HG02884 (cell line): ENCODE measurements around the gene BTF3.
"Not testable (repeated sequence)": the region's sequence is repeated elsewhere in the genome, so short reads cannot be mapped to it uniquely, and the experiment has no call there.

ENCODE experiments used
- ATAC-seq: cut with Tn5 transposase; IDR thresholded peaks from one replicate; pipeline ENCODE4 v1.9.1; 2021; ENCODE audit warnings: mild to moderate bottlenecking, moderate library complexity; ENCODE audit not compliant: unreplicated experiment

BTF3 gene

DNA sequence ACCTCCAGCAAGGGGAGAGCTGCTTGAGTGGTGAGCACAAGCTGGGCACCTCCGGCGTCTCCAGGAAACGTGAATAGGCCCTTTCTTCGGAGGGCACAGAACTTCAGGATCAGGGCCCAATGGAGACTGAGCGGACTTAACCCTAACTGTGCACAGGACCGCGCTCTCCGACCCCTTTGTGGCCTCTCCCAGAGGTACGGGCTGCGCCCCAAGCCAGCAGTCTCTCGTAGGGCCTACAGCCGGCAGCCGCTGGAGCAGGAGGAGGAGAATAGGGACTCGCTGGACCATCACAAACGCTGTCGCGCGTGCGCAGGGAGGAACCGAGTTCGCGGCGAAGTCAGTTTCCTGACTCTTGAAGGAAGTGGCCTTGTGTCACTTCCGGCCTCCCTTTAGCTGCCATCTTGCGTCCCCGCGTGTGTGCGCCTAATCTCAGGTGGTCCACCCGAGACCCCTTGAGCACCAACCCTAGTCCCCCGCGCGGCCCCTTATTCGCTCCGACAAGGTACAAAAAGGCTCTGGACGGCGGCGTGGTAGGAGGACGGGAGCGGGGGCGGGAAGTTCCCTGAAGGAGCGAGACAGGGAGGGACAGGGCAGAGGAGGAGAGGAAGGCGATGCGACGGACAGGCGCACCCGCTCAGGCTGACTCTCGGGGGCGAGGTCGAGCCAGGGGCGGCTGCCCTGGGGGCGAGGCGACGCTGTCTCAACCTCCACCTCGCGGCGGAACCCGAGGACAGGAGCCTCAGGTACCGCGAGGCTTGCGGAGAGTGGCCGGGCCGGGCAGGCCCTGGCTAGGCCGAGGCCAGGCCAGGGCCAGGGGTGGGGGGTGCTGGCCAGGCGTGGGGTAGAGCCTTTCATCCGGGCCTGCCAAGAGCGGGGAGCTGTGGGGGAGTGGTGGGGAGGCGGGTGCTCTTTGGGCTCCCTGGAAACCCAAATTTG, at the start of gene BTF3:
Gene BTF3 (plus strand): TSS at position 386 of the 936 bp plus-strand sequence. CDS start 226 bp downstream, at position 612.
- peak; percentile 96 for ATAC-seq

- ATAC-seq, result no peak
Measured at GRCh38 chr5:73448463-73449136, 49.6 kb upstream of the BTF3 start, which contains the start of gene FOXD1. Gene FOXD1, minus strand, starts transcription at chr5:73448777. Its CDS starts 415 bp downstream, at chr5:73448362.

DNA sequence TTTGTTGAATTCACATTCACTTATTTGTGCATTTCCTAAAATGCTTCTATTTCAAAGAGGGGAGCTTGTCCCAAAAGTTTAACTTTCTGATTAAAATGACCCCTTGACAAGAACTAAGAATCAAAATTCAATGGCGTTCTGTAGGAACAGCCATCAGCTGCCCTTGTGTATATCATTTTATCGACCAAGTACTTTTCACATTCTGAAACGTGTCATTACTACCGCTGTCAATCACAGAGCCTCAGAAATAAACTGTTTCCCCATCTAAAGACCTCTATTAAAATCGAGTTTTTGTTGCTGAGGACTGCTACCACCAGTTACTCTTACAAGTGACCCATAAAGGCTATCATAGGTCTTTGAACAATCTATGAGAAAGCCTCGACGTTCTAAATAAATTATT, 48.1 kb upstream of the BTF3 start:
- no peak for ATAC-seq

DNA sequence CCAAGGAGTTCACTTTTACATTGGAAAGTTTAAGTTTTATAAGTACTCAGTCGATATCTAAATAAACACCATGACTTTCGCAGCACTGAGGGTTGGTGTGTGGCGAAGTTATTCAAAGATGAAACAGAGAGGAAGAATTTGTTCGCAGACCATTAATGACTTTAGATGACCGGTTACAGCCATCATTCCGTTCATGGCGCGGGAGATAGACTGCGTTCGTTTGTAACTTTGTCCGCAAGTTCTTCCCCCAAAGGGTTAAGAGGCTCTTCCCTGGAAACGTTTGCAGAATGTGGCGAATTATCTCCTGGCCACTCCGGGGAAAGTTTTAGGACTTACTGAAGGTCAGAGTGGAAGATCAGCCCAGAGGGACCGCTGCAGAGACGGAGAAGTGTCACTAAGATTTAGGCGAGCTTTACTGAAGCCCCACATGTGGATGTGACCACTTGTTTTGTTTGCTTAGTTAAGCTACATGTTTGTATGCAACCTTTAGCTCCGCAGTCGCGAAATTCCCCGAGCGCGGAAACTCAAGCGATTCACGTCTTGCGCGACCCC, 47.5 kb upstream of the BTF3 start:
- no peak for ATAC-seq

DNA sequence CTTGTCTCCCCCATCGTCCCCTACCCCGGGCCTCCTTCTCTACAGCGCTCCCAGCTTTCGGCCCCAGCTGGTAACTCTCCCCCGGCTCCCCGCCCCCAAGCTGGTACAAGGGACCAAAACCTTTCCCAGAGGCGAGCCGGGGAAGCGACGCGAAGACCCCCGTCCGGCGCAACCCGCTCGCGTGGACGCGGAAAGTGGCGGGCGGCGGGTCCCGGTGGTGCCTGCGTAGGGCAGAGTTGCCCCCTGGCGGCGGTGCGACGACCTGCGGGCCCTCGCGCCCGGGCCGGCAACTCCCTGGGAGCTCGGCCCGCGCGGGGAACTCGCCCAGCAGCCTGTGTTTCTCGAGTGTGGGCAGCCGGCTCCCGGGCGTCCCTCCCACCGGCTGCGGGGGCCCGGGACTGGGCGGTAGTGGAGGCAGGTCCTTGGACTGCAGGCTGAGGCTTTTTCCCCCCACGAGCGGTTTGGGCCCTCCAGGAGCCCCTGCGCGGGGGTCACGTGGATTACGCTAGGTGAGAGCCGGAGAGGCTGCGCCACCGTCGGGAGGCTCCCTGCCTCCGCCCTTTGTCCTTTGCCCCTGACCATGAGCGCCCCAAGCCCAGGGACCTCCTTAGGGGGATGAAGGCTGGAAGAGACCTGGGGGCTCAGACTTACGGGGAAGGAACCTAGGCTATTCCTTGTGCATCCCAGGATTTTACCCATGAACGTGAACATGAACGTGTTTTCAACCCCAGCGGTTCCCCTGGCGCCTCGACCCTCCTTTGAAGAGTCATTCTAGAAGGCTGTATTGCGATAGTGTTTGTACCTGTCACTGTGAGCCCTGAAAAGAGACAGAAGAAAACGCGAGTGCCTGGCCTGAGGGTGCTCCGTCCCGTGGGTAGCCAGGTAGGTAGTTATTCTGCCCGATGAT, 46.8 kb upstream of the BTF3 start:
- no peak for ATAC-seq

DNA sequence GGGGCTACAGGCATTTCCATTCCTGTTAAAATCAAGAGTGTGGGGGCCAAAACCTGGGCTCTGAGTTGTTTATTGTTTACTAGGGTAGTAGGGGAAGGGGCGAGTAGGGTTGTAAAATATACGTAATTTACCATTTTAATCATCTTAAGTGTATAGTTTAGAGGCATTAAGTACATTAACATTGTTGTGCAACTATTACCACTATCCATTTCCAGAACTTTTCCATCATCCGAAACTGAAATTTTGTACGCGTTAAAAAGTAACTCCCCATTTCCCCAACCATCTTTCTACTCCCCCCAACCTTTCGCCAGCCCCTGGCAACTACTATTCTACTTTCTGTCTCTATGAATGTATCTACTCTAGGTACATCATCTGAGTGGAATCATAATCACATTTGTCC, 46.0 kb upstream of the BTF3 start:
- ATAC-seq, result no peak

DNA sequence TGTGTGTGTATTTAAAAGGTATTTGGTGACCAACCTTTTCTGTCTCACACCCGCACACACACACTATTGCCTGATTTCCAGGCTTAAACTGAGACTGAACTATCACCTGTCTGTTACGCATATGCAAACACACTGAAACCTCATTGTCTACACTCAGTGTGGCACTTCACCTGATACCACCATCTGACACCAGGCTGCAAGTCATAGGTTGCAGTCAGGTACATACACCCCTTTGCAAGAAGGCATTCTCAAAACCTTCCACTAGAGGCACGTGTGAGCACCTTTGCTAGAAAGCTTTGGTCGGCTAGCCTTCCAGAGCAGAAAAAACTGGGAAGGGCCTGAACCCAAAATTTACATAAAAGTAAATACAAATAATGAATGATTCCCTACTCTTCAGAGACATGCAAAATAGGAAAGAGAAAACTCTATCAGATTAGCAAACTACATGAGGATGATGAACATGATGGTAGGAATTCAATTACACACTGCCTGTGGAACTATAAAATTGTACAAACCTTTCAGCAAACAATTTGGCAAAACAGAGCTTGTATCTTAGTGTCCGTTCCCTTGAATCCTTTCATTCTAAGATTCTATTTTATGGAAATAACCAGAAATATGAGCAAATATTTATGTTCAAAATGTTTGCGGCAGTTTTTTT, 43.7 kb upstream of the BTF3 start:
- ATAC-seq, result peak; percentile 57

DNA sequence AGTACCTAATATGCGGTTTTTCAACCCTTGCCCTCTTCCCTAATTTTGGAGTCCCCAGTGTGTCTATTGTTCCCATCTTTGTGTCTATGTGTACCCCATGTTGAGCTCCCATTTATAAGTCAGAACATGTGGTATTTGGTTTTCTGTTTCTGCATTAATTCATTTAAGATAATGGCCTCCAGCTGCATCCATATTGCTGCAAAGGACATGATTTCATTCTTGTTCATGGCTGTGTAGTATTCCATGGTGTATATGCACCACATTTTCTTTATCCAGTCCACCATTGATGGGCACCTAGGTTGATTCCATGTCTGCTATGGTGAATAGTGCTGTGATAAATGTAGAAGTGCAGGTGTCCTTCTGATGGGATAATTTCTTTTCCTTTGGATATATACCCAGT, 41.8 kb upstream of the BTF3 start:
- not testable (repeated sequence) for ATAC-seq

GRCh38 chr5:73459366-73459765, 38.9 kb upstream of the BTF3 start:
- no peak for ATAC-seq

DNA sequence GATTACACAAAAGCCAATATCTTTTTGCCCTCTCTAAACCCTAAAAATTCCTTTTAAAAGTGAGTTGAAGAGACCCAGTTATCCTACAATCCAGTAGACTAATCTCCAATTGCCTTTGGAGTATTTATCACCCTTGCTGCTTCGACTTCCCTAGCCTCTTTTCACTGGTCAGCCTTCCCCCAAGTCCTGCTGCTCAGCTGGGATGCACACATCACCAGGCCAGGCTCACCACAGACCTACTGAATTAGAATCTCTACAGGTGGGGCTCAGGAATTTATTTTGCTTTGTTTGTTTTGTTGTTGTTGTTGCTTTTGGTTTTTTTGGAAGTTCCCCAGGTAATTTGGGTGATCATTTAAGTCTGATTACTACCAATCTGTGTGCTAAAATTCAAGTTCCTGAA, 38.1 kb upstream of the BTF3 start:
- ATAC-seq, result no peak

GRCh38 chr5:73464016-73464745, 34.1 kb upstream of the BTF3 start:
- no peak for ATAC-seq

- not testable (repeated sequence) for ATAC-seq
Measured at GRCh38 chr5:73468638-73469037, 29.6 kb upstream of the BTF3 start.

- no peak for ATAC-seq
Measured at GRCh38 chr5:73469878-73470277, 28.4 kb upstream of the BTF3 start.

DNA sequence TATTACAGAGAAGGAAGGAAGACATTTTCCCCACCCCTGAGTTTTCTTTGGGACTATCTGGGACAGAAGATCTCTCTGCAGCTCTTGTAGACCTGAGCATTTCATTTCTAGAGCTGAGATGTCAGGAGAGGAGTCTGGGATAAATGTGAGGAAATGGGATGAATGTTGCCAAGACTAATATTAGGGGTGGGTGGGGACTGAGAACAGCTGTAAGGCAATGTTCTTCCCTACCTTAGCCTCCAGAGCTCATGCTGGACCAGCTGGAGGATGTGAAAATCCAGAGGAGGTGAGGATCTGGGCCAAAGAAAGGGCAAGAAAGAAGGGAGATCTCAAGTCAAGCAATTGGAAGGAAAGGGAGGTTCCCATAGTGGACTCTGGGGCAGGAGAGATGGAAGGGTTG, 26.6 kb upstream of the BTF3 start:
- ATAC-seq, result no peak

GRCh38 chr5:73472116-73472515, 26.1 kb upstream of the BTF3 start:
- no peak for ATAC-seq

GRCh38 chr5:73480500-73480899, 17.7 kb upstream of the BTF3 start:
- ATAC-seq, result no peak

- no peak for ATAC-seq
Measured at GRCh38 chr5:73482383-73483136, 15.7 kb upstream of the BTF3 start.

DNA sequence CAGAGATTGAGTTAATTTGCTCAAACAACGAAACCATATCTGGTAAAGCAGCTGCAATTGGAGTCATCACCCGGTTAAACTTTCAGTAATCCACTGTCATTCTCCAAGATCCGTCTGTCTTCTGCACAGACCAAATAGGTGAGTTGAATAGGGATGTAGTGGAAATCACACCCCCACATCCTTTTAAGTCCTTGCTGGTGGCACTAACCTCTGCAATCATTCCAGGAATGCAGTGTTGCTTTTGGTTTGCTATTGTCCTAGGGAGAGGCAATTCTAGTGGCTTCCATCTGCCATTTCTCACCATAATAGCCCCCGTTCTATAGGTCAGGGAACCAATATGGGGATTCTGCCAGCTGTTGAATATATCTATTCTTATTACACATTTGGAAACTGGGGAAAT, 14.6 kb upstream of the BTF3 start:
- no peak for ATAC-seq

GRCh38 chr5:73484511-73484910, 13.7 kb upstream of the BTF3 start:
- ATAC-seq, result no peak
